HL-60 (cell line): ENCODE data around the gene ZNF549.
"Not testable (repeated sequence)": the region's sequence is repeated elsewhere in the genome, so short reads cannot be mapped to it uniquely, and the experiment has no call there.

Experiments used
- DNase-seq, 2 experiments: peaks; one replicate each; pipeline ENCODE4 v3.0.0-alpha.2; 2010 to 2020; ENCODE audit warnings: low read depth in 1 of 2, low spot score in 1 of 2
- H3K27ac ChIP-seq: fragments of 250-450 bp; sonication (Bioruptor Pico); replicated peaks from 2 replicates; pipeline ENCODE4 v1.5.1; 2020; ENCODE audit warnings: mild to moderate bottlenecking, moderate library complexity
- H3K27me3 ChIP-seq: fragments of 250-450 bp; sonication (Bioruptor Pico); 2 replicates; pipeline ENCODE4 v1.5.1; 2021; ENCODE audit warnings: mild to moderate bottlenecking, moderate library complexity; ENCODE audit not compliant: insufficient read depth, poor library complexity, severe bottlenecking
- H3K4me3 ChIP-seq: replicated peaks from 2 replicates; pipeline ENCODE4 v1.5.1; 2011; ENCODE audit warnings: mild to moderate bottlenecking, control low read depth, low read length; ENCODE audit not compliant: insufficient read depth
- GABPA ChIP-seq: IDR thresholded peaks from 2 replicates; pipeline ENCODE4 v1.6.1; 2012; ENCODE audit warnings: low read depth
- POLR2AphosphoS5 ChIP-seq: IDR thresholded peaks from 2 replicates; pipeline ENCODE4 v1.6.1; 2012; ENCODE audit warnings: low read depth
- SPI1 ChIP-seq: IDR thresholded peaks from 2 replicates; pipeline ENCODE4 v1.6.1; 2012; ENCODE audit warnings: low read depth, mild to moderate bottlenecking, borderline replicate concordance
- TF ChIP-seq, protein P1 (sequence below): IDR thresholded peaks from one replicate; pipeline ENCODE4 v1.5.1; 2011; ENCODE audit warnings: low read length, control low read depth, inconsistent platforms; ENCODE audit not compliant: insufficient read depth
- TF ChIP-seq, protein P2 (sequence below): IDR thresholded peaks from 2 replicates; pipeline ENCODE4 v1.6.1; 2012; ENCODE audit warnings: low read depth; ENCODE audit not compliant: insufficient replicate concordance

The ZNF549 gene

DNA sequence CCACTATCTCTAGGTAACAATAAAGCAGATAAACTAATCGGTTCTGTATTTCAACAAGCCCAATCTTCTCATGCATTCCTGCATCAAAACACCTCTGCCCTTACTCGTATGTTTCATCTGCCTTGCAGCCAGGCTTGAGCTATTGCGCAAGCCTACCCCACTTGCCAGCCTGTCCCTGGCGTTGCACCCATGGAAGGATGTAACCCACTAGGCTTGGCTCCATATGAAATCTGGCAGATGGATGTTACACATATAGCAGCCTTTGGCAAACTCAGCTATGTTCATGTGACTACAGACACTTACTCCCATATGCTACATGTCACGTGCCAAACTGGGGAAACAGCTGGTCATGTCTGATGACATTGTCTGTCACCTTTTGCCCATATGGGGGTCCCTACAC lies 11.9 kb upstream of the ZNF549 start:
- no peak for DNase-seq
- no peaks in the 10 kb centered on the region for H3K27me3 ChIP-seq
- H3K4me3 ChIP-seq = no peak overlapping the region
- H3K27ac ChIP-seq = no peak overlapping the region
- TF ChIP-seq SPI1 (no peak), POLR2AphosphoS5 (no peak), GABPA (no peak)
- TF ChIP-seq, protein P1, sequence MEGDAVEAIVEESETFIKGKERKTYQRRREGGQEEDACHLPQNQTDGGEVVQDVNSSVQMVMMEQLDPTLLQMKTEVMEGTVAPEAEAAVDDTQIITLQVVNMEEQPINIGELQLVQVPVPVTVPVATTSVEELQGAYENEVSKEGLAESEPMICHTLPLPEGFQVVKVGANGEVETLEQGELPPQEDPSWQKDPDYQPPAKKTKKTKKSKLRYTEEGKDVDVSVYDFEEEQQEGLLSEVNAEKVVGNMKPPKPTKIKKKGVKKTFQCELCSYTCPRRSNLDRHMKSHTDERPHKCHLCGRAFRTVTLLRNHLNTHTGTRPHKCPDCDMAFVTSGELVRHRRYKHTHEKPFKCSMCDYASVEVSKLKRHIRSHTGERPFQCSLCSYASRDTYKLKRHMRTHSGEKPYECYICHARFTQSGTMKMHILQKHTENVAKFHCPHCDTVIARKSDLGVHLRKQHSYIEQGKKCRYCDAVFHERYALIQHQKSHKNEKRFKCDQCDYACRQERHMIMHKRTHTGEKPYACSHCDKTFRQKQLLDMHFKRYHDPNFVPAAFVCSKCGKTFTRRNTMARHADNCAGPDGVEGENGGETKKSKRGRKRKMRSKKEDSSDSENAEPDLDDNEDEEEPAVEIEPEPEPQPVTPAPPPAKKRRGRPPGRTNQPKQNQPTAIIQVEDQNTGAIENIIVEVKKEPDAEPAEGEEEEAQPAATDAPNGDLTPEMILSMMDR = no peak
- TF ChIP-seq, protein P2, sequence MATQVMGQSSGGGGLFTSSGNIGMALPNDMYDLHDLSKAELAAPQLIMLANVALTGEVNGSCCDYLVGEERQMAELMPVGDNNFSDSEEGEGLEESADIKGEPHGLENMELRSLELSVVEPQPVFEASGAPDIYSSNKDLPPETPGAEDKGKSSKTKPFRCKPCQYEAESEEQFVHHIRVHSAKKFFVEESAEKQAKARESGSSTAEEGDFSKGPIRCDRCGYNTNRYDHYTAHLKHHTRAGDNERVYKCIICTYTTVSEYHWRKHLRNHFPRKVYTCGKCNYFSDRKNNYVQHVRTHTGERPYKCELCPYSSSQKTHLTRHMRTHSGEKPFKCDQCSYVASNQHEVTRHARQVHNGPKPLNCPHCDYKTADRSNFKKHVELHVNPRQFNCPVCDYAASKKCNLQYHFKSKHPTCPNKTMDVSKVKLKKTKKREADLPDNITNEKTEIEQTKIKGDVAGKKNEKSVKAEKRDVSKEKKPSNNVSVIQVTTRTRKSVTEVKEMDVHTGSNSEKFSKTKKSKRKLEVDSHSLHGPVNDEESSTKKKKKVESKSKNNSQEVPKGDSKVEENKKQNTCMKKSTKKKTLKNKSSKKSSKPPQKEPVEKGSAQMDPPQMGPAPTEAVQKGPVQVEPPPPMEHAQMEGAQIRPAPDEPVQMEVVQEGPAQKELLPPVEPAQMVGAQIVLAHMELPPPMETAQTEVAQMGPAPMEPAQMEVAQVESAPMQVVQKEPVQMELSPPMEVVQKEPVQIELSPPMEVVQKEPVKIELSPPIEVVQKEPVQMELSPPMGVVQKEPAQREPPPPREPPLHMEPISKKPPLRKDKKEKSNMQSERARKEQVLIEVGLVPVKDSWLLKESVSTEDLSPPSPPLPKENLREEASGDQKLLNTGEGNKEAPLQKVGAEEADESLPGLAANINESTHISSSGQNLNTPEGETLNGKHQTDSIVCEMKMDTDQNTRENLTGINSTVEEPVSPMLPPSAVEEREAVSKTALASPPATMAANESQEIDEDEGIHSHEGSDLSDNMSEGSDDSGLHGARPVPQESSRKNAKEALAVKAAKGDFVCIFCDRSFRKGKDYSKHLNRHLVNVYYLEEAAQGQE = no peak

DNA sequence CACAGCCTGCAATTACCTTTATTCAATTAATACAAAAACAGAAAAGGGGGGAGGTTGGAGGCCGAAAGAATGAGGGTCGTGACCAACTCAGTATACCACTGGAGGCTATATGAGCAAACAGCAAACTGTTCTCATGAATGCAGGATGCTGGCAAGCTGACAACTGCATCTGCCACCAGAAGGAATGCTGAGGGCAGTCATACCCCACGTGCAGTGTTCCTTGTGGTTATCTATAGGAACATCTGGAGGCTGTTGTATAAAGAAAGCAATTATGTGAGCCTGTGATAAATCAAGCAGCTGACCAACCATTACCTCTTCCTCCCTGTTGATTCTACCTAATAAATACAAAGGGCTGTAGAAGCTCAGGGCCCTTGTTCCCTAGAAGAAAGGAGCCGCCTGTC lies 9.1 kb upstream of the ZNF549 start:
- not testable (repeated sequence) for DNase-seq, H3K4me3 ChIP-seq, H3K27ac ChIP-seq

DNA sequence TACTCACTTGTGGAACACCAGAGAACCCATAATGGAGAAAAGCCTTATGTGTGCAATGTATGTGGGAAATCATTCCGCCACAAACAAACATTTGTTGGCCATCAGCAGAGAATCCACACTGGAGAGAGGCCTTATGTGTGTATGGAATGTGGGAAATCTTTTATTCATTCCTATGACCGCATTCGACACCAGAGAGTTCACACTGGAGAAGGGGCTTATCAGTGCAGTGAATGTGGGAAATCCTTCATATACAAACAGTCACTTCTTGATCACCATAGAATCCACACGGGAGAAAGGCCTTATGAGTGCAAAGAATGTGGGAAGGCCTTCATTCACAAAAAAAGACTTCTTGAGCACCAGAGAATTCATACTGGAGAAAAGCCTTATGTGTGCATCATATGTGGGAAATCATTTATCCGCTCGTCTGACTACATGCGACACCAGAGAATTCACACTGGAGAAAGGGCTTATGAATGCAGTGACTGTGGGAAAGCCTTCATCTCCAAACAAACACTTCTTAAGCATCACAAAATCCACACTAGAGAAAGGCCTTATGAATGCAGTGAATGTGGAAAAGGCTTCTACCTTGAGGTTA lies 10.9 kb downstream of the ZNF549 start:
- no peak for DNase-seq
- no peak overlapping the region for H3K4me3 ChIP-seq
- TF ChIP-seq GABPA = no peak
- TF ChIP-seq SPI1 = no peak
- TF ChIP-seq, protein P2 = no peak
- TF ChIP-seq, protein P1 = no peak
- no peak for TF ChIP-seq POLR2AphosphoS5
- H3K27ac ChIP-seq = no peak overlapping the region
- H3K27me3 ChIP-seq = no peaks in the 10 kb centered on the region

More for the DNA sequence above, 9.1 kb upstream of the ZNF549 start:
- H3K27me3 ChIP-seq = not testable (repeated sequence)

DNA sequence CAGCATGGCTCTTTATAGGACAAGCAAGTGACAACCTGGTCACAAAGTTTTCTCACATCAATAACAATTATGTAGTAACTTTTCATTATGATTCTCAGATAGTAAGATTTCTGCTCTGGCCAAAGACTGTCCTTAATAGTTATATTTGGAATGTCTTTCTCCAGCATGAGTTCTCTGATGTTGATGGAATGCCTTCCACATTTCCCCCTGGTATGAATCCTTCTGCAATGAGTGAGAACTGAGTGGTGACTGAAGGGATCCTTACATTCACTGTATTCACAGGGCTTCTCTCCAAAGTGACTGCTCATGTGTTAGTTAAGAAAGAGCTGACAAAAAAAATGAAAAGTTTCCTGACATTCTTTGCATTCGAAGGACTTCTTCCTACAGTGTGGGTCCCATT lies 19.4 kb downstream of the ZNF549 start:
- Histone ChIP-seq H3K27me3 (no peaks in the 10 kb centered on the region), H3K27ac (no peak overlapping the region), H3K4me3 (no peak overlapping the region)
- TF ChIP-seq, protein P1 = no peak
- TF ChIP-seq POLR2AphosphoS5 = no peak
- TF ChIP-seq, protein P2 = no peak
- no peak for DNase-seq
